GM21737 (cell line): ENCODE results near the gene ELAVL1.

ENCODE experiments used
- ATAC-seq: cut with Tn5 transposase; IDR thresholded peaks from one replicate; pipeline ENCODE4 v1.9.1; 2021; ENCODE audit warnings: mild to moderate bottlenecking, moderate library complexity; ENCODE audit not compliant: unreplicated experiment

Gene ELAVL1

GRCh38 chr19:7914598-7915045, 90.8 kb downstream of the ELAVL1 start, which contains the start of gene TGFBR3L:
TSS of gene TGFBR3L (plus strand) at chr19:7914830.
- ATAC-seq: no peak

- no peak for ATAC-seq
Measured at GRCh38 chr19:7914099-7914498, 91.3 kb downstream of the ELAVL1 start.

GRCh38 chr19:7913652-7914051, 91.8 kb downstream of the ELAVL1 start:
- no peak for ATAC-seq

GRCh38 chr19:7912697-7913564, 92.5 kb downstream of the ELAVL1 start:
- no peak for ATAC-seq

- no peak for ATAC-seq
Measured at GRCh38 chr19:7912144-7912696, 93.2 kb downstream of the ELAVL1 start.

GRCh38 chr19:7911508-7912143, 93.8 kb downstream of the ELAVL1 start:
- no peak for ATAC-seq

GRCh38 chr19:7910321-7911161, 94.9 kb downstream of the ELAVL1 start:
- ATAC-seq: no peak

GRCh38 chr19:7909471-7910067, 95.9 kb downstream of the ELAVL1 start:
- ATAC-seq: no peak

- no peak for ATAC-seq
Measured at GRCh38 chr19:7908742-7909461, 96.5 kb downstream of the ELAVL1 start.
